ENCODE measurements around the gene FLNC. TPM values are rescaled to one million over a fixed set of nuclear protein-coding genes. Genes with fewer than 3 reads are reported as not detected.

FLNC gene
- total and polyA plus RNA-seq, 2 of the 4 experiments (the other 2 are of a cell fraction) = 116 to 154 TPM

GRCh38 chr7:128847721-128848211 lies 17.6 kb downstream of the FLNC start:
- Histone ChIP-seq H3K27me3 (ENCODE audit: control insufficient read depth, insufficient read depth, low read length) (no peaks in the 10 kb centered on the region), H2BK20ac (ENCODE audit: low read depth, low read length) (no peak overlapping the region), H2BK5ac (ENCODE audit: low read depth, low read length, poor library complexity, severe bottlenecking) (no peak overlapping the region), H3K14ac (replicated peaks; ENCODE audit: low read depth, low read length) (no peak overlapping the region), H2BK15ac (ENCODE audit: low read depth, low read length) (no peak overlapping the region), H3K4me2 (ENCODE audit: low read depth, low read length) (no peak overlapping the region), H3K9me3 (ENCODE audit: control insufficient read depth, insufficient read depth, low read length) (no peaks in the 10 kb centered on the region), H4K20me1 (ENCODE audit: insufficient read depth, low read length) (peaks cover 60% of the 10 kb centered on the region), H3K9ac (ENCODE audit: low read depth, low read length) (no peak overlapping the region), H3K4me3 (ENCODE audit: insufficient read depth, low read depth, low read length) (no peak overlapping the region), H3K36me3 (ENCODE audit: control insufficient read depth, insufficient read depth, low read length) (peaks cover 96% of the 10 kb centered on the region), H4K8ac (ENCODE audit: low read depth in 2 of 2, low read length in 2 of 2) (no peak overlapping the region), H2AK5ac (ENCODE audit: low read depth, low read length) (no peak overlapping the region), H3K4me1 (ENCODE audit: control insufficient read depth, insufficient read depth, low read length) (no peaks in the 10 kb centered on the region), H3K27ac (ENCODE audit: insufficient read depth, low read length) (no peak overlapping the region), H4K91ac (ENCODE audit: insufficient read depth, low read depth, low read length) (no peak overlapping the region), H3K9me1 (ENCODE audit: insufficient read depth, low read length) (no peaks in the 10 kb centered on the region), H3K23ac (ENCODE audit: low read depth, low read length) (no peak overlapping the region), H3K18ac (ENCODE audit: low read depth, low read length) (no peak overlapping the region), H3K4ac (ENCODE audit: low read depth, low read length) (no peak overlapping the region), H4K5ac (ENCODE audit: low read depth, low read length) (no peak overlapping the region), H3K56ac (ENCODE audit: extremely low read depth, insufficient read depth, low read length) (no peak overlapping the region), H2AK9ac (replicated peaks; ENCODE audit: low read depth, low read length, poor library complexity) (no peak overlapping the region), H2BK120ac (ENCODE audit: low read depth, low read length) (no peak overlapping the region), H2AFZ (replicated peaks; ENCODE audit: low read length, poor library complexity) (no peak overlapping the region), H3K79me1 (ENCODE audit: low read depth in 1 of 2, low read length in 2 of 2) (peaks cover 39 to 77% of the 10 kb centered on the region in 2 experiments)
- dilution Hi-C loops (cut with HindIII; ENCODE audit: low sequenced_read_pairs, unreplicated experiment) (no loop called here), intact Hi-C loops (cut with micrococcal nuclease) (no loop called here), in situ Hi-C loops (cut with MboI; ENCODE audit: low sequenced_read_pairs) (no loop called here)
- ATAC-seq (ENCODE audit: low read depth) (no peak), DNase-seq (no peak)
- POLR2A ChIA-PET (ENCODE audit: unreplicated experiment) = no interaction called here
- CTCF ChIA-PET = no interaction called here
- TF ChIP-seq USF2 (IDR thresholded peaks at IDR 0.05; ENCODE audit: low read depth, low read length) = no peak
- TF ChIP-seq POLR2A (IDR thresholded peaks at IDR 0.05; ENCODE audit: low read depth, low read length) = no peak
- no peak for TF ChIP-seq CHD1 (IDR thresholded peaks at IDR 0.05; ENCODE audit: low read depth, low read length)
- TF ChIP-seq RAD21 (IDR thresholded peaks at IDR 0.05; ENCODE audit: low read length) = no peak
- TF ChIP-seq SMC3 (IDR thresholded peaks at IDR 0.05; ENCODE audit: low read depth, low read length) = no peak
- TF ChIP-seq RCOR1 (IDR thresholded peaks at IDR 0.05; ENCODE audit: insufficient replicate concordance, low read length) = no peak
- no peak for TF ChIP-seq CTCF (conservative IDR thresholded peaks at IDR 0.05; ENCODE audit: low read depth, low read length)
- no peak for TF ChIP-seq NFE2L2 (IDR thresholded peaks at IDR 0.05; ENCODE audit: low read depth, low read length)
- no peak for TF ChIP-seq MAFK (IDR thresholded peaks at IDR 0.05; ENCODE audit: low read depth, low read length)
- TF ChIP-seq, protein P1, sequence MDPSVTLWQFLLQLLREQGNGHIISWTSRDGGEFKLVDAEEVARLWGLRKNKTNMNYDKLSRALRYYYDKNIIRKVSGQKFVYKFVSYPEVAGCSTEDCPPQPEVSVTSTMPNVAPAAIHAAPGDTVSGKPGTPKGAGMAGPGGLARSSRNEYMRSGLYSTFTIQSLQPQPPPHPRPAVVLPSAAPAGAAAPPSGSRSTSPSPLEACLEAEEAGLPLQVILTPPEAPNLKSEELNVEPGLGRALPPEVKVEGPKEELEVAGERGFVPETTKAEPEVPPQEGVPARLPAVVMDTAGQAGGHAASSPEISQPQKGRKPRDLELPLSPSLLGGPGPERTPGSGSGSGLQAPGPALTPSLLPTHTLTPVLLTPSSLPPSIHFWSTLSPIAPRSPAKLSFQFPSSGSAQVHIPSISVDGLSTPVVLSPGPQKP (IDR thresholded peaks at IDR 0.05; ENCODE audit: borderline replicate concordance, low read depth, low read length) = no peak
- no peak for TF ChIP-seq BHLHE40 (IDR thresholded peaks at IDR 0.05; ENCODE audit: low read depth, low read length)
- TF ChIP-seq CEBPB (IDR thresholded peaks at IDR 0.05; ENCODE audit: low read depth, low read length) = no peak
- no peak for TF ChIP-seq MAZ (IDR thresholded peaks at IDR 0.05; ENCODE audit: borderline replicate concordance, low read depth, low read length)
- no peak for TF ChIP-seq MXI1 (IDR thresholded peaks at IDR 0.05; ENCODE audit: borderline replicate concordance, low read depth, low read length)
- TF ChIP-seq FOS (IDR thresholded peaks at IDR 0.05; ENCODE audit: low read depth, low read length) = no peak
- no peak for TF ChIP-seq RFX5 (IDR thresholded peaks at IDR 0.05; ENCODE audit: low read depth, low read length)
- 100% methylated on average over 9 of the region's 17 CpGs; no CpG with 5 or more reads in 1 of the 2 experiments for WGBS, 2 experiments (ENCODE audit: extremely low coverage in 2 of 2, insufficient read length in 1 of 2)
- BruUV-seq (replicated peaks) = no TSS peak

All from IMR-90 (cell line).